ENCODE results near the gene WDR54.

- TF ChIP-seq POLR2A (IDR thresholded peaks at IDR 0.05) (no peak), CTCF (IDR thresholded peaks at IDR 0.05) (no peak)
These were observed 37.4 kb downstream of the WDR54 start for GRCh38 chr2:74458938-74459363.

Data from adrenal gland (tissue), 5 donors.